Body of pancreas (tissue), 4 donors: ENCODE results near the gene PRR5L.

Experiments used
- CTCF ChIP-seq, 7 experiments: fragments of 450-650 bp in 4 of 7; fragments of 200-600 bp in 3 of 7; sonication (generic) in 3 of 7; IDR thresholded peaks; one replicate each; pipeline ENCODE4 v1.5.1; 2016 to 2019; ENCODE audit warnings: antibody characterized with exemption in 7 of 7
- POLR2A ChIP-seq, 3 donors: fragments of 450-650 bp; IDR thresholded peaks; one replicate each; pipeline ENCODE4 v1.6.1; 2016; ENCODE audit warnings: antibody characterized with exemption in 3 of 3, mild to moderate bottlenecking in 2 of 3

- TF ChIP-seq CTCF (IDR thresholded peaks at IDR 0.05), result no peak
- TF ChIP-seq POLR2A (IDR thresholded peaks at IDR 0.05), result no peak
Observed at GRCh38 chr11:36345084-36345511, 49.0 kb downstream of the PRR5L start.
